H1 (cell line): Measurements from ENCODE around the gene SAFB2. TPM values are rescaled to one million over a fixed set of nuclear protein-coding genes. Genes with fewer than 3 reads are reported as not detected.

Source experiments
- CHD7 ChIP-seq: fragments of 300-600 bp; sonication (generic); IDR thresholded peaks from 2 replicates; pipeline ENCODE4 v1.7.1; 2012; ENCODE audit warnings: low read length, moderate library complexity, mild to moderate bottlenecking, inconsistent platforms; ENCODE audit not compliant: insufficient replicate concordance
- polyA plus RNA-seq, 7 experiments: library from polyadenylated mRNA; depleted of rRNA in 3 of 7; stranded (reverse) in 5 of 7; unstranded in 2 of 7; fragments of >200 nt in 5 of 7; fragments of 200-250 nt in 2 of 7; gene quantifications; 1 replicate in 5 of 7; 2 replicates in 1 of 7; 4 replicates in 1 of 7; pipeline versions ENCODE4 v1.2.1 to v1.2.3, GENCODE V29; 2011 to 2013; ENCODE audit warnings: missing spikeins in 2 of 7, mixed read lengths in 2 of 7
- total RNA-seq: library from RNA; stranded (reverse); fragmentation: NEBNext Ultra II Directional; extraction: Animal tissue kit (Norgen Biotek cat#: 25700); gene quantifications from 2 replicates; pipeline ENCODE4 v1.2.1, GENCODE V29; 2021

Gene SAFB2
- total and polyA plus RNA-seq, 2 of the 8 experiments (the other 6 are each of a cell fraction or from before 2014, with no cell fraction given) = 14.8 to 63.8 TPM

GRCh38 chr19:5567360-5567969 is 55.1 kb downstream of the SAFB2 start, which contains the start of gene TINCR (continued):
- no peak for TF ChIP-seq CHD7
